Mononuclear cell (primary cell): Measurements from ENCODE around the gene DLX4. TPM values are rescaled to one million over a fixed set of nuclear protein-coding genes. Genes with fewer than 3 reads are reported as not detected.

ENCODE experiments used
- H3K27me3 ChIP-seq: 2 replicates; pipeline ENCODE4 v1.6.0; 2011; ENCODE audit warnings: low read length, control low read depth; ENCODE audit not compliant: insufficient read depth
- H3K4me1 ChIP-seq: 2 replicates; pipeline ENCODE4 v1.5.1; 2011; ENCODE audit warnings: mild to moderate bottlenecking, low read length, control low read depth; ENCODE audit not compliant: insufficient read depth
- H3K4me3 ChIP-seq: 2 replicates; pipeline ENCODE4 v1.5.1; 2011; ENCODE audit warnings: mild to moderate bottlenecking, low read length, moderate library complexity
- H3K9me3 ChIP-seq: 2 replicates; pipeline ENCODE4 v1.5.1; 2011; ENCODE audit warnings: low read depth, mild to moderate bottlenecking, control low read depth, low read length
- total RNA-seq: library from RNA; depleted of rRNA; stranded (reverse); fragments of >200 nt; gene quantifications from one replicate; pipeline ENCODE4 v1.2.3, GENCODE V29; 2012

DLX4 gene
- total RNA-seq, 1 donor: 0.10 TPM

DNA sequence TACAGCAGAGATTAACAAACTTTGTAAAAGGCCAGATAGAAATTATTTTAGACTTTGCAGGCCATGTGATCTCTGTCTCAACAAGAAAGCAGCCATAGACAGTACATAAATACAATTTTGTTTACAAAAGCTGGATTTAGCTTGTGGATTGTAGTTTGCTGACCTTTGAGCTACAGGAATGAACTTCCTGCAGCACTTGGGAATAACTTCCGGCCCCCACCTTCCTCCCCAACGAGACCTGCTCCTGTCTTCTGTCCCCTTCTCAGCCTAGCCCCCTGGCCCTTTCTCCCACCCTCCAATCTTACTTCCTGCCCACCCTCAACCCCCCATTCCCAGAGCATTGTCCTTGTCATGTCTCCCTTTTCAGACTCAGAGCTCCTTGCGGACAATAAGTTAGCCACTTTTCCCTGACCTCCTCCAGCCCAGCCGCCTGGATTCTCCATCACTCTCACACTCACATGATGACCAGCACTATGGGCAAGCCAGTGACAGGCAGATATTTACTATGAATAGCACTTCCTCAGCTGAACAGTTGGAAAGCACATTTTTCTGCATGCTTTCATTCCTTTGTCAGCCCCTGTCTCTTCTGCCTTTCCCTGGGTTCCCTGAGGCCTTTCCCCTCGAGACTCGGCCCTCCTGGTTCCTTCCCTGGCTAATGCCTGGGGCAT lies 53.6 kb downstream of the DLX4 start:
- Histone ChIP-seq H3K4me3 (no peak overlapping the region), H3K9me3 (no peaks in the 10 kb centered on the region), H3K27me3 (peaks cover 3% of the 10 kb centered on the region), H3K4me1 (peaks cover 7% of the 10 kb centered on the region)

DNA sequence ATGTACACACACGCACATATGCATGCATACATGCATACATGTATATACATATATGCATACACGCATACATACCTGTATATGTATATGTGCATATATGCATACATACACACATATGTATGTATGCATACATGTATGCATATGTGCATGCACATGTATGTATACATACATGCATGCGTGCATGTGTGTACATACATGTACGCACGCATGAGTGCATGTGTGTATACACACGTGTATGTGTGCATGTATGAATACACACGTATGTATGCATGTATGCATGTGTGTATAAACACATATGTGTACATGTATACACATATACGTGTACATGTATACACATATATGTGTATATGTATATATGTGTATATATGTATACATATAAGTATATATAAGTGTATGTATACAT lies 54.5 kb downstream of the DLX4 start:
- H3K4me3 ChIP-seq: no peak overlapping the region
- peaks cover 9% of the 10 kb centered on the region for H3K4me1 ChIP-seq
- H3K27me3 ChIP-seq: peaks cover 7% of the 10 kb centered on the region
- H3K9me3 ChIP-seq: no peaks in the 10 kb centered on the region

Other genes with a start within 250 kb of the DLX4 start
- gene FAM117A, start 205.1 kb upstream of the DLX4 start, total RNA-seq: 15.7 TPM
- gene KAT7, start 180.5 kb upstream of the DLX4 start, total RNA-seq: 133 TPM
- not detected for gene TAC4, start 121.1 kb upstream of the DLX4 start, total RNA-seq
- not detected for gene DLX3, start 26.0 kb downstream of the DLX4 start, total RNA-seq
- gene ITGA3, start 86.9 kb downstream of the DLX4 start, total RNA-seq: 1.7 TPM
- 10.1 TPM for gene PDK2, start 126.2 kb downstream of the DLX4 start, total RNA-seq
- gene SAMD14, start 161.0 kb downstream of the DLX4 start, total RNA-seq: 0.63 TPM
- gene PPP1R9B, start 181.5 kb downstream of the DLX4 start, total RNA-seq: 53.0 TPM
- not detected for gene SGCA, start 196.8 kb downstream of the DLX4 start, total RNA-seq
- gene COL1A1, start 232.4 kb downstream of the DLX4 start, total RNA-seq: 2.9 TPM